ENCODE measurements around the gene SGTA.

- TF ChIP-seq, protein P1, sequence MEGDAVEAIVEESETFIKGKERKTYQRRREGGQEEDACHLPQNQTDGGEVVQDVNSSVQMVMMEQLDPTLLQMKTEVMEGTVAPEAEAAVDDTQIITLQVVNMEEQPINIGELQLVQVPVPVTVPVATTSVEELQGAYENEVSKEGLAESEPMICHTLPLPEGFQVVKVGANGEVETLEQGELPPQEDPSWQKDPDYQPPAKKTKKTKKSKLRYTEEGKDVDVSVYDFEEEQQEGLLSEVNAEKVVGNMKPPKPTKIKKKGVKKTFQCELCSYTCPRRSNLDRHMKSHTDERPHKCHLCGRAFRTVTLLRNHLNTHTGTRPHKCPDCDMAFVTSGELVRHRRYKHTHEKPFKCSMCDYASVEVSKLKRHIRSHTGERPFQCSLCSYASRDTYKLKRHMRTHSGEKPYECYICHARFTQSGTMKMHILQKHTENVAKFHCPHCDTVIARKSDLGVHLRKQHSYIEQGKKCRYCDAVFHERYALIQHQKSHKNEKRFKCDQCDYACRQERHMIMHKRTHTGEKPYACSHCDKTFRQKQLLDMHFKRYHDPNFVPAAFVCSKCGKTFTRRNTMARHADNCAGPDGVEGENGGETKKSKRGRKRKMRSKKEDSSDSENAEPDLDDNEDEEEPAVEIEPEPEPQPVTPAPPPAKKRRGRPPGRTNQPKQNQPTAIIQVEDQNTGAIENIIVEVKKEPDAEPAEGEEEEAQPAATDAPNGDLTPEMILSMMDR (IDR thresholded peaks at IDR 0.05): no peak
- TF ChIP-seq ZFX (IDR thresholded peaks at IDR 0.05; ENCODE audit: borderline replicate concordance): no peak
These were observed 39.0 kb downstream of the SGTA start for GRCh38 chr19:2744113-2744512.
